Endothelial cell of umbilical vein (primary cell): ENCODE results near the gene LRRC71. TPM values are rescaled to one million over a fixed set of nuclear protein-coding genes. Genes with fewer than 3 reads are reported as not detected.

Experiments used
- BruUV-seq: library from RNA; stranded (reverse); fragments of 400-500 nt; replicated peaks from 2 replicates; lab custom pipeline; 2021; lab: Mats Ljungman, UMichigan
- CTCF ChIA-PET: fragments of 300-600, 350-600 bp; sonication (Branson Sonifier 250); formaldehyde crosslinking; loops from one replicate; lab custom pipeline; 2021; ENCODE audit warnings: antibody characterized with exemption, inconsistent platforms; lab: Charles Lee
- POLR2A ChIA-PET: fragments of 300-600, 350-600 bp; sonication (Branson Sonifier 250); formaldehyde crosslinking; loops from one replicate; lab custom pipeline; 2021; ENCODE audit warnings: antibody characterized with exemption, inconsistent platforms; lab: Charles Lee
- DNase-seq: peaks from one replicate; pipeline ENCODE4 v3.0.0-alpha.2; 2011; ENCODE audit warnings: low read depth, low spot score
- FAIRE-seq: peaks from 2 replicates; lab custom pipeline; 2011; peaks lifted over from hg19 to GRCh38; lab: Jason Lieb, UNC
- H2AFZ ChIP-seq: 2 replicates; pipeline ENCODE4 v1.6.0; 2012; ENCODE audit warnings: low read depth, low read length, control low read depth, inconsistent platforms
- H3K27ac ChIP-seq: 2 replicates; pipeline ENCODE4 v1.5.1; 2011; ENCODE audit warnings: low read depth, mild to moderate bottlenecking, control low read depth, low read length, moderate library complexity; ENCODE audit not compliant: insufficient read depth
- H3K27me3 ChIP-seq, 2 experiments: 2 replicates each; pipeline versions ENCODE4 v1.6.0 to v1.6.1; 2011; ENCODE audit warnings: low read length in 2 of 2, mixed read lengths in 1 of 2; ENCODE audit not compliant: control insufficient read depth in 2 of 2, insufficient read depth in 2 of 2
- H3K36me3 ChIP-seq, 2 experiments: 2 replicates in 1 of 2; 3 replicates in 1 of 2; pipeline ENCODE4 v1.5.1; 2011; ENCODE audit warnings: low read length in 2 of 2, mild to moderate bottlenecking in 1 of 2, moderate library complexity in 1 of 2; ENCODE audit not compliant: control insufficient read depth in 2 of 2, insufficient read depth in 2 of 2; ENCODE audit errors: extremely low read depth in 1 of 2
- H3K4me1 ChIP-seq: 3 replicates; pipeline ENCODE4 v1.5.1; 2011; ENCODE audit warnings: mild to moderate bottlenecking, low read length; ENCODE audit not compliant: control insufficient read depth, insufficient read depth; ENCODE audit errors: extremely low read depth
- H3K4me2 ChIP-seq: 2 replicates; pipeline ENCODE4 v1.6.1; 2011; ENCODE audit warnings: low read length, control low read depth, mixed read lengths; ENCODE audit not compliant: insufficient read depth
- H3K4me3 ChIP-seq, 3 experiments: fragments of 200-600 bp in 1 of 3; sonication (generic), shearing (Covaris generic) in 1 of 3; replicated peaks in 1 of 3; 2 replicates each; pipeline ENCODE4 v1.5.1; 2011 to 2016; ENCODE audit warnings: control low read depth in 3 of 3, low read length in 3 of 3, mild to moderate bottlenecking in 2 of 3, inconsistent platforms in 1 of 3, low read depth in 1 of 3, moderate library complexity in 1 of 3; ENCODE audit not compliant: insufficient read depth in 1 of 3
- H3K79me2 ChIP-seq: 2 replicates; pipeline ENCODE4 v1.6.0; 2012; ENCODE audit warnings: low read length, inconsistent platforms; ENCODE audit not compliant: control insufficient read depth, insufficient read depth
- H3K9ac ChIP-seq: replicated peaks from 2 replicates; pipeline ENCODE3; 2011; ENCODE audit warnings: low read length, control low read depth; ENCODE audit not compliant: insufficient read depth; ENCODE audit errors: extremely low read depth
- H3K9me1 ChIP-seq: replicated peaks from 3 replicates; pipeline ENCODE4 v1.6.0; 2011; ENCODE audit warnings: mild to moderate bottlenecking, low read length; ENCODE audit not compliant: control insufficient read depth, insufficient read depth; ENCODE audit errors: extremely low read depth
- H3K9me3 ChIP-seq: replicated peaks from 2 replicates; pipeline ENCODE4 v1.5.1; 2012; ENCODE audit warnings: low read length, inconsistent platforms; ENCODE audit not compliant: control insufficient read depth, insufficient read depth
- H4K20me1 ChIP-seq: replicated peaks from 2 replicates; pipeline ENCODE3; 2011; ENCODE audit warnings: mild to moderate bottlenecking, low read length; ENCODE audit not compliant: control insufficient read depth, insufficient read depth; ENCODE audit errors: extremely low read depth
- CTCF ChIP-seq, 2 donors: IDR thresholded peaks; 1 replicate in 1 of 2; 2 replicates in 1 of 2; pipeline ENCODE4 v1.5.1; 2011; ENCODE audit warnings: low read length in 2 of 2, mild to moderate bottlenecking in 2 of 2, moderate library complexity in 2 of 2, control low read depth in 1 of 2, inconsistent platforms in 1 of 2, low read depth in 1 of 2; ENCODE audit not compliant: insufficient read depth in 1 of 2; ENCODE audit errors: extremely low read depth in 1 of 2
- FOS ChIP-seq: IDR thresholded peaks from 2 replicates; pipeline ENCODE4 v1.6.1; 2011; ENCODE audit warnings: mild to moderate bottlenecking, low read length, moderate library complexity, borderline replicate concordance; ENCODE audit not compliant: insufficient read depth
- JUN ChIP-seq: IDR thresholded peaks from 2 replicates; pipeline ENCODE4 v1.6.1; 2011; ENCODE audit warnings: borderline replicate concordance, low read depth; ENCODE audit not compliant: insufficient read length, insufficient read depth
- POLR2A ChIP-seq: IDR thresholded peaks from 2 replicates; pipeline ENCODE4 v1.6.1; 2012; ENCODE audit warnings: low read depth, mild to moderate bottlenecking, control low read depth, low read length
- POLR2AphosphoS5 ChIP-seq: IDR thresholded peaks from 2 replicates; pipeline ENCODE4 v1.6.1; 2012; ENCODE audit warnings: low read depth, mild to moderate bottlenecking, control low read depth, low read length, moderate library complexity; ENCODE audit not compliant: insufficient read depth
- dilution Hi-C: fragments of 300-500 bp; cut with MboI; formaldehyde crosslinking; loops from one replicate; pipeline ENCODE4 v1.15.0; 2019; ENCODE audit warnings: low sequenced_read_pairs; ENCODE audit not compliant: extremely low pct_ligation_motif_present
- intact Hi-C: fragments of 100-400 bp; cut with micrococcal nuclease; formaldehyde crosslinking; loops from one replicate; pipeline ENCODE4 v1.10.0; 2022
- polyA plus RNA-seq, 4 experiments: library from polyadenylated mRNA; depleted of rRNA in 3 of 4; stranded (reverse) in 3 of 4; unstranded in 1 of 4; fragments of >200 nt; gene quantifications; 2 replicates each; pipeline versions ENCODE4 v1.2.1 to v1.2.3, GENCODE V29; 2011 to 2012; ENCODE audit warnings: missing spikeins in 1 of 4
- total RNA-seq: library from RNA; stranded (reverse); gene quantifications from 2 replicates; pipeline ENCODE4 v1.2.3, GENCODE V29; 2021

The LRRC71 gene
- total and polyA plus RNA-seq, 2 donors (not counting 3 experiments of a cell fraction or from before 2014, with no cell fraction given), result 0.35 to 0.66 TPM

DNA sequence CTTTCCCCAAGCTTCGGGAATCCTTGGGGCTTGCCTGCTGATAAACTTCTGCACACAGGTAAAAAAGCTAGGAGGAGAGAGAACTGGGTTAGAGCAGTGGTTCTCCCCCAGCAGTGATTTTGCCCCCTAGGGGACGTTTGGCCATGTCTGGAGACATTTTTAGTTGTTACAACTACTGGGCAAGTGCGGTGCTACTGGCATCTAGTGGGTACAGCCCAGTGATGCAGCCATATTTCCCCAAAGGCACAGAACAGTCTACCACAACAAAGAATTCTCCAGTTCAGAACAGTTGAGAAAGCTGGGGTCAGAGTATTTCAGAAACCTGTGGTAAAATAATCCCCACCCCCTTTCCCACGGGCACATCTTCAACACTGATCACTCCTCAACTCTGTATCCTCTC, 41.3 kb downstream of the LRRC71 start:
- dilution Hi-C loops (no loop called here), intact Hi-C loops (loop anchor here (10.0 kb wide), 1 partner anchor 113 kb away; no protein-coding TSS in a partner anchor)
- no peak overlapping the region for H2AFZ ChIP-seq
- H3K4me3 ChIP-seq, result no peak overlapping the region
- H3K27ac ChIP-seq, result no peak overlapping the region
- no peak overlapping the region for H3K4me2 ChIP-seq
- H3K27me3 ChIP-seq, result no peaks in the 10 kb centered on the region
- ChIA-PET POLR2A (no interaction called here), CTCF (interaction anchor here (1.5 to 1.7 kb wide), 2 partner anchors 13 to 112 kb away, joined by 3 to 5 read pairs; no protein-coding TSS in a partner anchor)
- BruUV-seq, result no TSS peak
- no peak overlapping the region for H3K9ac ChIP-seq
- TF ChIP-seq POLR2A, result no peak
- TF ChIP-seq CTCF (IDR thresholded peaks at IDR 0.05; ENCODE audit: extremely low read depth in 1 of 2, insufficient read depth in 1 of 2, low read depth in 1 of 2, low read length in 2 of 2), result peak; percentile 18 to 26
- no peak for TF ChIP-seq POLR2AphosphoS5
- TF ChIP-seq FOS, result no peak
- DNase-seq (no peak), FAIRE-seq (no peak)
- H3K4me1 ChIP-seq, result peaks cover 6% of the 10 kb centered on the region
- H4K20me1 ChIP-seq, result no peaks in the 10 kb centered on the region
- no peaks in the 10 kb centered on the region for H3K9me1 ChIP-seq
- no peaks in the 10 kb centered on the region for H3K79me2 ChIP-seq
- peaks cover 4 to 24% of the 10 kb centered on the region in 2 experiments for H3K36me3 ChIP-seq
- no peaks in the 10 kb centered on the region for H3K9me3 ChIP-seq

DNA sequence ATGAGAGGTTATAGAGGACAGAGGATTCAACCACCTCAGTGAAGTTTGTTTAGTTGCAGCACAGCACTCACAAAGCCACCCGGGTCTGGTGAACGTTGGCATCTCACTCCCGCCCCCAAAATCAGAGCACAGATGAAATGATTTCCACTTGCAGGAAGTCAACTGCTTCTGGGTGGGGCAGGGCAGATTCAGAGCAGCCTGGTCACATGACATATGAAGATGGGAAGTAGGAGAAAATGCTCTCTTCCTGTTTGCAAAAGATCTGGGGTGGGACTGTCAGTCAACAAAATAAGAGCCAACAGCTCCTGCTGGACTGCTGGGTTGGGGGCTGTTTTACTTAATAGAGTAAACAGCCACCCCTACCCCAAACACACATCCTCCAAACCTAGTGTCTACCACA, 43.2 kb downstream of the LRRC71 start:
- Histone ChIP-seq H3K9me3 (no peaks in the 10 kb centered on the region), H2AFZ (no peak overlapping the region), H3K79me2 (no peaks in the 10 kb centered on the region), H4K20me1 (no peaks in the 10 kb centered on the region), H3K9me1 (no peaks in the 10 kb centered on the region), H3K9ac (no peak overlapping the region), H3K27ac (no peak overlapping the region), H3K4me3 (no peak overlapping the region), H3K4me1 (peaks cover under 1% of the 10 kb centered on the region), H3K4me2 (no peak overlapping the region), H3K36me3 (peaks cover 4 to 18% of the 10 kb centered on the region in 2 experiments), H3K27me3 (no peaks in the 10 kb centered on the region)
- FAIRE-seq (no peak), DNase-seq (no peak)
- dilution Hi-C loops, result no loop called here
- no peak for TF ChIP-seq POLR2AphosphoS5
- no peak for TF ChIP-seq JUN
- no peak for TF ChIP-seq FOS
- BruUV-seq, result no TSS peak
- ChIA-PET CTCF (interaction anchor here (0.7 to 1.0 kb wide), 2 partner anchors 111 to 126 kb away, joined by 5 read pairs; no protein-coding TSS in a partner anchor), POLR2A (no interaction called here)
- intact Hi-C loops, result loop anchor here (10.0 kb wide), 1 partner anchor 111 kb away; no protein-coding TSS in a partner anchor
